GM12892 (cell line): Measurements from ENCODE around the gene PTPRN2.

ENCODE experiments used
- DNase-seq: peaks from one replicate; pipeline ENCODE4 v3.0.0; 2011; ENCODE audit not compliant: insufficient read length
- FAIRE-seq: peaks from 2 replicates; lab custom pipeline; 2011; peaks lifted over from hg19 to GRCh38; lab: Jason Lieb, UNC
- POLR2A ChIP-seq: IDR thresholded peaks from 2 replicates; pipeline ENCODE4 v1.6.1; 2011; ENCODE audit warnings: low read depth, low read length, control low read depth
- POLR2AphosphoS5 ChIP-seq: IDR thresholded peaks from 2 replicates; pipeline ENCODE4 v1.6.1; 2011; ENCODE audit warnings: low read depth, low read length, control low read depth
- TAF1 ChIP-seq: IDR thresholded peaks from 2 replicates; pipeline ENCODE4 v1.6.1; 2011; ENCODE audit warnings: low read depth, mild to moderate bottlenecking, control low read depth, low read length, borderline replicate concordance

Gene PTPRN2

GRCh38 chr7:157874208-157874816 lies 713.3 kb downstream of the PTPRN2 start:
- no peak for TF ChIP-seq TAF1
- TF ChIP-seq POLR2AphosphoS5, result no peak
- no peak for TF ChIP-seq POLR2A
- FAIRE-seq (no peak), DNase-seq (no peak)

DNA sequence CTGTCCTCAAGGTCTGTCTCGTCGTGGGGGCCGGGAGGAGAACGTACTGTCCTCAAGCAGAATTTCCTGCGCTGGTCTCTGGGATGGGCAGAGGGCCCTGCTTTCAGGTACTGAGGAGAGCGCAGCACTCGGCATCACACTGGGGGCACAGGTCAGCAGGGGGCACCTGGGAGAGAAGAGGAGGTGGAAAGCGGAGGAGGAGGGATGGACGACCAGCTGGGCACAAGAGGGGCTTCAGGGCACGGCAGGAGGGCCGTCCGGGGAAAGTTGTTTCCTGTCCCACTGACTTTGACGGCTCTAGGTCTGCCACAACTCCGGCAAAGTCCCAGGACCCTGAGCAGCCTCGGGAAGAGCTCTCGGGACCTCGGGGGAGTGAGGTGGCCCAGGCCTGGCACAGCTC lies 714.0 kb downstream of the PTPRN2 start:
- TF ChIP-seq POLR2A, result no peak
- no peak for TF ChIP-seq POLR2AphosphoS5
- no peak for TF ChIP-seq TAF1
- FAIRE-seq (no peak), DNase-seq (no peak)

DNA sequence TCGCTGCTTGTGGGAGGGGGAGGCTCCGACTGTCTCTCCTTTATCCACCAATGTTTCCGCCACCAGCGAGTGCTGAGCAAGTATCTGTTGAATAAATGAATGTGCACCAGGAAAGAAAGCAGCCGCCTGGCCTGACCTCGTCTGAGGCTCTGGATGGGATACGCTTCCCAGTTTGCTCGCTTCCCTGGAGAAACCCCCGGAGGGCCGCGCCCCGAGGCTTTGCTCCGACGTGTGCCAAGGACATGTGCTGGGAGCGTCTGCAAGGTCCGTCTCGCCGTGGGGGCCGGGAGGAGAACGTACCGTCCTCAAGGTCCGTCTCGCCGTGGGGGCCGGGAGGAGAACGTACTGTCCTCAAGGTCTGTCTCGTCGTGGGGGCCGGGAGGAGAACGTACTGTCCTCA lies 714.4 kb downstream of the PTPRN2 start:
- DNase-seq (no peak), FAIRE-seq (no peak)
- TF ChIP-seq POLR2A, result no peak
- no peak for TF ChIP-seq TAF1
- TF ChIP-seq POLR2AphosphoS5, result no peak

GRCh38 chr7:157872447-157872846 lies 715.2 kb downstream of the PTPRN2 start:
- TF ChIP-seq POLR2AphosphoS5 (no peak), POLR2A (no peak), TAF1 (no peak)
- no peak for DNase-seq
- FAIRE-seq, result no peak

DNA sequence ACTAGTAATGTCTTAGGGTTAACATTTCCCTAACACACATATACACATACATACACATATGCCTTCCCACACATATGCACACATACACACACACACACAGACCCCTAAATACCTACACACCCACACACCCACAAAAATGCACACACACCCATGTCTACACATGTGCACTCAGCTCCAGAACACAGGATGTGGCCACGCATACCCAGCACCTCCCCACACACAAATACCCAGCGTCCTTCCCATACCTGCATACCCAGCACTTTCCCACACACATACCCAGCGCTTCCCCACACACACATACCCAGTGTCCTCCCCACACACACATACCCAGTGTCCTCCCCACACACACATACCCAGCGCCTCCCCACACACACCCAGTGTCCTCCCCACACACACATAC lies 715.9 kb downstream of the PTPRN2 start:
- no peak for FAIRE-seq
- no peak for TF ChIP-seq POLR2A
- no peak for TF ChIP-seq TAF1
- TF ChIP-seq POLR2AphosphoS5, result no peak

DNA sequence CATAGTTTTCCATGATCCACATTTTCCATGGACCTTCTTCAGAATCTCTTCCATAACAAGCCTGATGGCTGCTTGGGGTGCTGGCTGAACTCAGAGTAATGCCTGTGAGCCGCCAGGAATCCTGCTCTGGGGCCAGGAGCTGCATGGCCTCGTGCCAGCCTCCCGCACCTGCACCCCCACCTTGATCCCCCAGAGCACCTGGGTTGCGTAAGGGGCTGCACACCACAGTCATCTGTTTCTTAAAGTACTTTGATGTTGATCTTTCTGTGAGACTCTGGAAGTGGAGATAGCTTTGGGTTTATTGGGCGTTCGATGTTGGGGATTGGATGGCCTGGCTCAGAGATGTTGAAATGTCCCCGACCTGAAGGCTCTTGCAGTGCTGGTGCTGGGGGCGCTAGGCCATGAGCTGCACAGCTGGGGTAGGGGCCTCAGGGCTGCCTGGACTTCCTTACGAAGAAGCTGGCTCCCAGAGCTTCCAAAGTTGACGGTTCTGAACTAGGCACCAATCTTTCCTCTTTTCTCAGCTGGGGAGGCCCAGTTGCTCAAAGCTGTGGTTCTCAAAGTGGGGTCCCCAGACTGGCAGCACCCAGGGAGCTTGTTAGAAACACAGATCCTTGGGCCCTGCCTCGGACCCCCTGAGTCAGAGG lies 716.9 kb downstream of the PTPRN2 start:
- FAIRE-seq (no peak), DNase-seq (no peak)
- TF ChIP-seq POLR2A, result no peak
- no peak for TF ChIP-seq POLR2AphosphoS5
- TF ChIP-seq TAF1, result no peak

More for the DNA sequence above, 715.9 kb downstream of the PTPRN2 start:
- DNase-seq, result no peak

- no peak for TF ChIP-seq POLR2AphosphoS5
- TF ChIP-seq POLR2A, result no peak
- no peak for TF ChIP-seq TAF1
- no peak for FAIRE-seq
- no peak for DNase-seq
These were observed 717.8 kb downstream of the PTPRN2 start for GRCh38 chr7:157869793-157870192.

- FAIRE-seq, result no peak
These were observed 719.8 kb downstream of the PTPRN2 start for GRCh38 chr7:157867685-157868305.

DNA sequence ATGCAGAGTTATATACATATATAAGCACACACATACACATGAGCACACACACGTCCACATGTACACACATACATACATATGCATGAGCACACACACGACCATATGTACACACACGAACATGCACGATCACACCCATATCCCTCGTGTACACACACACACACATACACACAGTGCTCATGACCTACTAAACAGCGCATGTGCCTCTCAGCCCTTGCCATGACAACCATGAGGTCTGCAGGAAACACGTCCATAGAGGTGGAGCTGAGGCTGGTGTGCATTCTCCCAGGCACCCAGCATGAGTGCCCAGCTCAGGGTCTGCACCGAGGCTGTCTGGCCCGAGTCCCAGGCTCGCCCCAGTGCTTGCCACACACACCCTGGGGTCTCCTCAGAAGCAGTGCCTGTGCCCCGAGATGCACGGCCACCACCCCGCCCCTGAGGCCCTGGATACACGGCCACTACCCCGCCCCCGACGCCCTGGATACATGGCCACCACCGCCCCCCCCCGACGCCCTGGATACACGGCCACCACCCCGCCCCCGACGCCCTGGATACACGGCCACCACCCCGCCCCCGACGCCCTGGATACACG lies 721.2 kb downstream of the PTPRN2 start:
- TF ChIP-seq POLR2AphosphoS5 (no peak), TAF1 (no peak), POLR2A (no peak)

More at GRCh38 chr7:157867685-157868305, 719.8 kb downstream of the PTPRN2 start:
- DNase-seq, result no peak
- TF ChIP-seq POLR2A, result no peak
- TF ChIP-seq POLR2AphosphoS5, result no peak
- no peak for TF ChIP-seq TAF1

DNA sequence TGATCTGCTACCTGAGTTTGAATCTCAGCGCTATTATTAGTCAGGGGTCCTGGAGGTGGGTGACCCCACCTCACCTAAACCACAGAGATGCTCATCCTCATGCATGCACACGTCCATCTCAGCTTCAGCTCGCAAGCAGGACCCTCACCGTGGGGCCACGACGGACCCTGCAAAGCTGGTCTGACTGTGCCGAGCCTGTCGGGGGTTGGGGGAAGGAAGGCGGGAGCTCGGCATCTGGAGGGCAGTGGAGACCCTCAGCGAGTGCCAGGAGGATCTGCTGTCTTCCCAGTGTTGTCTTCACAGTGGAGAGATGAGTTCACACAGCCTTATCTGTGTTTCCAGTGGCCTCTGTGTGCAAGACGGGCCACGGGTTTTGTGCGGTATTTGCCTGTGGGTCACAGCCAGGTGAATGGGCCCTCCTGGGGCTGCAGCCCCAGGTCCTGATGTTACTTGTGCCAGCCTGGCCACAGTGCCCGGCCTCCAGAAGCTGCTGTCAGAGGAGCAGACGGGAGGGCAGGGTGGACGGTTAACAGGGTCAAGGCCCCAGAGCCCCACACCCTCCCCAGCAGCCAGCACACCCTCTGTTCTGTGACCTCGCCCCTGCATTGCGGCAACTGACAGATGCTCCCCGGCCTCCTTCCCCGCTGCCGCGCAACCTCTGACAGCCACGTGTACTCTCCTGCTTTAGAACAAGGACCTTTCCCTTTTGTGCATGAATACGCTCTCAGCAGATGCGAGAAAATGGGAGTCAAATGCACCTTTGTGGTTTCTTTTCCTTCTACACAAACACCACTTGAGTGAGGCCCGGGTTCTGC lies 722.1 kb downstream of the PTPRN2 start:
- DNase-seq, result no peak
- FAIRE-seq, result no peak
- TF ChIP-seq POLR2A (no peak), TAF1 (no peak), POLR2AphosphoS5 (no peak)

More for the DNA sequence above, 721.2 kb downstream of the PTPRN2 start:
- no peak for DNase-seq
- FAIRE-seq, result no peak
